K562 (cell line): ENCODE results near the gene PPFIBP2. TPM values are rescaled to one million over a fixed set of nuclear protein-coding genes. Genes with fewer than 3 reads are reported as not detected.

ENCODE experiments used
- ATAC-seq: fragments of 200-7000 bp; cut with Tn5 transposase; 3 replicates; pipeline ENCODE4 v1.9.1; 2020; ENCODE audit warnings: moderate library complexity
- BruUV-seq: library from RNA; stranded (reverse); fragments of 400-500 nt; replicated peaks from 2 replicates; lab custom pipeline; 2021; lab: Mats Ljungman, UMichigan
- CTCF ChIA-PET: fragments of 300-600 bp; formaldehyde crosslinking; extraction: SDS; loops from one replicate; lab custom pipeline; 2021; ENCODE audit warnings: low intra/inter-chr PET ratio; lab: Yijun Ruan, JAX
- POLR2A ChIA-PET: fragments of 300-600, 350-650 bp; sonication (Branson Sonifier 250); formaldehyde crosslinking; extraction: SDS; loops from one replicate; lab custom pipeline; 2021; ENCODE audit warnings: antibody characterized with exemption, inconsistent platforms; lab: Yijun Ruan, JAX
- DNase-seq, 4 experiments: peaks; one replicate each; pipeline versions ENCODE4 v3.0.0 to v3.0.0-alpha.2; 2011 to 2018; ENCODE audit warnings: low spot score in 3 of 4, mixed read lengths in 3 of 4; ENCODE audit errors: extremely low read depth in 1 of 4
- FAIRE-seq: peaks from 2 replicates; lab custom pipeline; 2011; peaks lifted over from hg19 to GRCh38; lab: Jason Lieb, UNC
- H2AFZ ChIP-seq: 2 replicates; pipeline ENCODE4 v1.6.0; 2011; ENCODE audit warnings: low read depth, low read length, control low read depth, inconsistent platforms
- H3K27ac ChIP-seq: fragments of 200-600 bp; 3 replicates; pipeline ENCODE4 v1.8.0; 2011; ENCODE audit warnings: low read depth, mild to moderate bottlenecking, control low read depth, inconsistent platforms, low read length, moderate library complexity, mixed read lengths; ENCODE audit errors: extremely low read depth
- H3K27me3 ChIP-seq, 2 experiments: fragments of 300-600 bp in 1 of 2; 2 replicates in 1 of 2; 3 replicates in 1 of 2; pipeline versions ENCODE4 v1.6.0 to v1.8.0; 2011; ENCODE audit warnings: inconsistent platforms in 2 of 2, low read length in 2 of 2, mild to moderate bottlenecking in 1 of 2, mixed read lengths in 1 of 2, moderate library complexity in 1 of 2; ENCODE audit not compliant: control insufficient read depth in 2 of 2, insufficient read depth in 2 of 2
- H3K36me3 ChIP-seq: fragments of 300-600 bp; 3 replicates; pipeline ENCODE4 v1.8.0; 2011; ENCODE audit warnings: mild to moderate bottlenecking, low read length, inconsistent platforms; ENCODE audit not compliant: control insufficient read depth, insufficient read depth
- H3K4me1 ChIP-seq, 2 experiments: fragments of 200-600 bp in 1 of 2; replicated peaks in 1 of 2; 2 replicates in 1 of 2; 3 replicates in 1 of 2; pipeline versions ENCODE4 v1.5.1 to v1.8.0; 2011; ENCODE audit warnings: inconsistent platforms in 2 of 2, low read length in 2 of 2, mild to moderate bottlenecking in 1 of 2, mixed read lengths in 1 of 2, moderate library complexity in 1 of 2; ENCODE audit not compliant: control insufficient read depth in 2 of 2, insufficient read depth in 2 of 2
- H3K4me2 ChIP-seq: 2 replicates; pipeline ENCODE4 v1.6.1; 2011; ENCODE audit warnings: low read length, control low read depth, inconsistent platforms, mixed read lengths; ENCODE audit not compliant: insufficient read depth
- H3K4me3 ChIP-seq: fragments of 200-600 bp; sonication (generic), shearing (Covaris generic); 2 replicates; pipeline ENCODE4 v1.5.1; 2016; ENCODE audit warnings: control low read depth, inconsistent platforms
- H3K79me2 ChIP-seq: fragments of 200-600 bp; 3 replicates; pipeline ENCODE4 v1.8.0; 2011; ENCODE audit warnings: low read length, inconsistent platforms; ENCODE audit not compliant: control insufficient read depth, insufficient read depth
- H3K9ac ChIP-seq, 2 experiments: 2 replicates each; pipeline versions ENCODE4 v1.6.0 to v1.6.1; 2011; ENCODE audit warnings: low read depth in 2 of 2, low read length in 2 of 2, control low read depth in 1 of 2, inconsistent platforms in 1 of 2, mild to moderate bottlenecking in 1 of 2, mixed read lengths in 1 of 2; ENCODE audit not compliant: insufficient read depth in 1 of 2
- H3K9me1 ChIP-seq: one replicate; pipeline ENCODE4 v1.6.0; 2011; ENCODE audit warnings: inconsistent platforms, mild to moderate bottlenecking, low read length, moderate library complexity; ENCODE audit not compliant: control insufficient read depth, insufficient read depth
- H3K9me3 ChIP-seq: replicated peaks from 2 replicates; pipeline ENCODE4 v1.5.1; 2011; ENCODE audit warnings: low read depth, low read length, inconsistent platforms; ENCODE audit not compliant: control insufficient read depth, insufficient read depth
- H4K20me1 ChIP-seq: replicated peaks from 2 replicates; pipeline ENCODE4 v1.6.1; 2011; ENCODE audit warnings: low read length, inconsistent platforms, mixed read lengths; ENCODE audit not compliant: control insufficient read depth, insufficient read depth
- CEBPB ChIP-seq: fragments of 450-650 bp; IDR thresholded peaks from 2 replicates; pipeline ENCODE4 v1.6.1; 2016; ENCODE audit warnings: missing genetic modification characterization, missing compliant biosample characterization
- KLF16 ChIP-seq: IDR thresholded peaks from 2 replicates; pipeline ENCODE4 v1.6.1; 2016; ENCODE audit warnings: antibody characterized with exemption
- MCM2 ChIP-seq: fragments of 450-650 bp; IDR thresholded peaks from 2 replicates; pipeline ENCODE4 v1.6.1; 2017; ENCODE audit warnings: low read depth, mild to moderate bottlenecking
- PHB2 ChIP-seq: fragments of 450-650 bp; IDR thresholded peaks from 2 replicates; pipeline ENCODE4 v1.6.1; 2017; ENCODE audit warnings: low read depth
- POLR2AphosphoS5 ChIP-seq: IDR thresholded peaks from 2 replicates; pipeline ENCODE4 v1.6.1; 2011; ENCODE audit warnings: mild to moderate bottlenecking, low read depth, low read length, moderate library complexity; ENCODE audit not compliant: control insufficient read depth, insufficient read depth
- POLR3G ChIP-seq: IDR thresholded peaks from 2 replicates; pipeline ENCODE4 v1.6.1; 2011; ENCODE audit not compliant: insufficient read length, insufficient replicate concordance; ENCODE audit errors: extremely low read depth
- THRAP3 ChIP-seq: fragments of 450-650 bp; IDR thresholded peaks from 2 replicates; pipeline ENCODE4 v1.6.1; 2016; ENCODE audit warnings: mild to moderate bottlenecking, inconsistent platforms, borderline replicate concordance
- ZNF217 ChIP-seq: sonication (generic); formaldehyde crosslinking; IDR thresholded peaks from 2 replicates; pipeline ENCODE4 v1.8.0; 2022; ENCODE audit warnings: mild to moderate bottlenecking, missing genetic modification reagents
- ZSCAN29 ChIP-seq: fragments of 450-650 bp; IDR thresholded peaks from 2 replicates; pipeline ENCODE4 v1.6.1; 2017
- WGBS: fragments of 100-300 bp; shearing (Covaris generic); methylation state at CpG from one replicate; pipeline ENCODE4 v1.1.6; 2016; ENCODE audit warnings: low coverage, mixed read lengths; ENCODE audit not compliant: insufficient coverage; ENCODE audit errors: missing lambda C conversion rate; 5-methylcytosine and 5-hydroxymethylcytosine counted together
- in situ Hi-C: fragments of 300-500 bp; cut with MboI; formaldehyde crosslinking; loops from 4 replicates; pipeline ENCODE4 v1.15.0; 2018; ENCODE audit warnings: inconsistent platforms, mixed read lengths
- intact Hi-C: fragments of 100-400 bp; cut with micrococcal nuclease; formaldehyde crosslinking; loops from 2 replicates; pipeline ENCODE4 v1.14.2; 2022
- polyA plus RNA-seq, 8 experiments: library from polyadenylated mRNA; depleted of rRNA in 4 of 8; stranded (reverse) in 5 of 8; unstranded in 3 of 8; fragments of >200 nt; fragmentation: Nextera tagmentation in 2 of 8; fragmentation: Illumina TruSeq in 1 of 8; extraction: Ambion mirVana in 2 of 8; extraction: Trizol in 1 of 8; gene quantifications; 2 replicates each; pipeline versions ENCODE4 v1.2.1 to v1.2.3, GENCODE V29; 2011 to 2014; ENCODE audit warnings: inconsistent platforms in 1 of 8, missing spikeins in 1 of 8
- total RNA-seq, 7 experiments: library from RNA; depleted of rRNA in 6 of 7; stranded (reverse); fragments of >200 nt in 6 of 7; fragmentation: Illumina TruSeq in 2 of 7; extraction: Trizol in 2 of 7; gene quantifications; 2 replicates each; pipeline versions ENCODE4 v1.2.1 to v1.2.3, GENCODE V29; 2011 to 2021; ENCODE audit warnings: low replicate concordance in 1 of 7
- TF ChIP-seq, protein P1 (sequence below): sonication (generic); formaldehyde crosslinking; IDR thresholded peaks from 2 replicates; pipeline ENCODE4 v1.8.0; 2023; ENCODE audit warnings: mild to moderate bottlenecking, missing genetic modification reagents
- TF ChIP-seq, protein P2 (sequence below): sonication (generic); formaldehyde crosslinking; IDR thresholded peaks from 2 replicates; pipeline ENCODE4 v1.5.0; 2020; ENCODE audit warnings: missing genetic modification reagents
- TF ChIP-seq, protein P3 (sequence below): fragments of 250-450 bp; sonication (Bioruptor Pico); IDR thresholded peaks from 2 replicates; pipeline ENCODE4 v1.5.0; 2021
- TF ChIP-seq, protein P4 (sequence below): fragments of 250-450 bp; sonication (Bioruptor Pico); IDR thresholded peaks from 2 replicates; pipeline ENCODE4 v1.5.1; 2021; ENCODE audit warnings: mild to moderate bottlenecking

PPFIBP2 gene
- total and polyA plus RNA-seq, 9 of the 15 experiments (the other 6 are each of a cell fraction or from before 2014, with no cell fraction given): 0.18 to 3.4 (median 1.2) TPM

DNA sequence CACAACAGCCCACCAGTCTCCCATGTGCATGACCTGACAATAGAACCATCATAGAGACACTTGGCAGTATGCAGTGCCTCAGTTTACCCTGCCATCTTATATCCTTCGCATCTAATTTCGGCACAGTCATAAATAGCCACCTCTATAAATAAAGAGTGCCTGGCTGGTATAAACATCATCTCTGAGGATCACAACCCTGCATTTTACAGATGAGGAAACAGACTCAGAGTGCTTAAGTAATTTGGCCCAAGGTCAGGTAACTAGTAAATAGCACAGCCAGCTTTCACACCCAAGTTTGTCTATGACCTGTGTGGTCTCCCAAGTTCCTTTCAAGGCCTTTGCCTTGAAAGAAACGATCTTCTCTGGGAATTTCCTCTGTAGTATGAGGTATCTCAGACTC, 114.9 kb downstream of the PPFIBP2 start:
- in situ Hi-C loops (no loop called here), intact Hi-C loops (no loop called here)
- no peak overlapping the region for H3K9ac ChIP-seq
- WGBS: 0% methylated on average over 3 of the region's 3 CpGs
- ChIA-PET CTCF (no interaction called here), POLR2A (no interaction called here)
- H3K36me3 ChIP-seq: no peaks in the 10 kb centered on the region
- no peaks in the 10 kb centered on the region for H3K9me1 ChIP-seq
- FAIRE-seq: no peak
- no peak for ATAC-seq
- no peak overlapping the region for H2AFZ ChIP-seq
- no peaks in the 10 kb centered on the region for H4K20me1 ChIP-seq
- H3K4me2 ChIP-seq: no peak overlapping the region
- H3K4me3 ChIP-seq: no peak overlapping the region
- TF ChIP-seq, protein P1, sequence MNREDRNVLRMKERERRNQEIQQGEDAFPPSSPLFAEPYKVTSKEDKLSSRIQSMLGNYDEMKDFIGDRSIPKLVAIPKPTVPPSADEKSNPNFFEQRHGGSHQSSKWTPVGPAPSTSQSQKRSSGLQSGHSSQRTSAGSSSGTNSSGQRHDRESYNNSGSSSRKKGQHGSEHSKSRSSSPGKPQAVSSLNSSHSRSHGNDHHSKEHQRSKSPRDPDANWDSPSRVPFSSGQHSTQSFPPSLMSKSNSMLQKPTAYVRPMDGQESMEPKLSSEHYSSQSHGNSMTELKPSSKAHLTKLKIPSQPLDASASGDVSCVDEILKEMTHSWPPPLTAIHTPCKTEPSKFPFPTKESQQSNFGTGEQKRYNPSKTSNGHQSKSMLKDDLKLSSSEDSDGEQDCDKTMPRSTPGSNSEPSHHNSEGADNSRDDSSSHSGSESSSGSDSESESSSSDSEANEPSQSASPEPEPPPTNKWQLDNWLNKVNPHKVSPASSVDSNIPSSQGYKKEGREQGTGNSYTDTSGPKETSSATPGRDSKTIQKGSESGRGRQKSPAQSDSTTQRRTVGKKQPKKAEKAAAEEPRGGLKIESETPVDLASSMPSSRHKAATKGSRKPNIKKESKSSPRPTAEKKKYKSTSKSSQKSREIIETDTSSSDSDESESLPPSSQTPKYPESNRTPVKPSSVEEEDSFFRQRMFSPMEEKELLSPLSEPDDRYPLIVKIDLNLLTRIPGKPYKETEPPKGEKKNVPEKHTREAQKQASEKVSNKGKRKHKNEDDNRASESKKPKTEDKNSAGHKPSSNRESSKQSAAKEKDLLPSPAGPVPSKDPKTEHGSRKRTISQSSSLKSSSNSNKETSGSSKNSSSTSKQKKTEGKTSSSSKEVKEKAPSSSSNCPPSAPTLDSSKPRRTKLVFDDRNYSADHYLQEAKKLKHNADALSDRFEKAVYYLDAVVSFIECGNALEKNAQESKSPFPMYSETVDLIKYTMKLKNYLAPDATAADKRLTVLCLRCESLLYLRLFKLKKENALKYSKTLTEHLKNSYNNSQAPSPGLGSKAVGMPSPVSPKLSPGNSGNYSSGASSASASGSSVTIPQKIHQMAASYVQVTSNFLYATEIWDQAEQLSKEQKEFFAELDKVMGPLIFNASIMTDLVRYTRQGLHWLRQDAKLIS (CRISPR knock-in tag): no peak
- TF ChIP-seq ZSCAN29 (no peak), ZNF217 (CRISPR knock-in tag) (no peak), POLR2AphosphoS5 (no peak), CEBPB (no peak), MCM2 (no peak), KLF16 (no peak), THRAP3 (no peak), PHB2 (no peak), POLR3G (no peak)
- TF ChIP-seq, protein P2, sequence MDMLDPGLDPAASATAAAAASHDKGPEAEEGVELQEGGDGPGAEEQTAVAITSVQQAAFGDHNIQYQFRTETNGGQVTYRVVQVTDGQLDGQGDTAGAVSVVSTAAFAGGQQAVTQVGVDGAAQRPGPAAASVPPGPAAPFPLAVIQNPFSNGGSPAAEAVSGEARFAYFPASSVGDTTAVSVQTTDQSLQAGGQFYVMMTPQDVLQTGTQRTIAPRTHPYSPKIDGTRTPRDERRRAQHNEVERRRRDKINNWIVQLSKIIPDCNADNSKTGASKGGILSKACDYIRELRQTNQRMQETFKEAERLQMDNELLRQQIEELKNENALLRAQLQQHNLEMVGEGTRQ (CRISPR knock-in tag): no peak
- TF ChIP-seq, protein P3, sequence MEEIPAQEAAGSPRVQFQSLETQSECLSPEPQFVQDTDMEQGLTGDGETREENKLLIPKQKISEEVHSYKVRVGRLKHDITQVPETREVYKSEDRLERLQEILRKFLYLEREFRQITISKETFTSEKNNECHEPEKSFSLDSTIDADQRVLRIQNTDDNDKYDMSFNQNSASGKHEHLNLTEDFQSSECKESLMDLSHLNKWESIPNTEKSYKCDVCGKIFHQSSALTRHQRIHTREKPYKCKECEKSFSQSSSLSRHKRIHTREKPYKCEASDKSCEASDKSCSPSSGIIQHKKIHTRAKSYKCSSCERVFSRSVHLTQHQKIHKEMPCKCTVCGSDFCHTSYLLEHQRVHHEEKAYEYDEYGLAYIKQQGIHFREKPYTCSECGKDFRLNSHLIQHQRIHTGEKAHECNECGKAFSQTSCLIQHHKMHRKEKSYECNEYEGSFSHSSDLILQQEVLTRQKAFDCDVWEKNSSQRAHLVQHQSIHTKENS (CRISPR knock-in tag): no peak
- TF ChIP-seq, protein P4, sequence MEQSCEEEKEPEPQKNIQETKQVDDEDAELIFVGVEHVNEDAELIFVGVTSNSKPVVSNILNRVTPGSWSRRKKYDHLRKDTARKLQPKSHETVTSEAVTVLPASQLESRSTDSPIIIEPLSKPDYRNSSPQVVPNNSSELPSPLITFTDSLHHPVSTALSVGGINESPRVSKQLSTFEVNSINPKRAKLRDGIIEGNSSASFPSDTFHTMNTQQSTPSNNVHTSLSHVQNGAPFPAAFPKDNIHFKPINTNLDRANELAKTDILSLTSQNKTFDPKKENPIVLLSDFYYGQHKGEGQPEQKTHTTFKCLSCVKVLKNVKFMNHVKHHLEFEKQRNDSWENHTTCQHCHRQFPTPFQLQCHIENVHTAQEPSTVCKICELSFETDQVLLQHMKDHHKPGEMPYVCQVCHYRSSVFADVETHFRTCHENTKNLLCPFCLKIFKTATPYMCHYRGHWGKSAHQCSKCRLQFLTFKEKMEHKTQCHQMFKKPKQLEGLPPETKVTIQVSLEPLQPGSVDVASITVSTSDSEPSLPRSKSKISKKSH: no peak
- DNase-seq: no peak
- no peaks in the 10 kb centered on the region for H3K79me2 ChIP-seq
- BruUV-seq: no TSS peak
- H3K4me1 ChIP-seq: no peaks in the 10 kb centered on the region
- peaks cover 2 to 10% of the 10 kb centered on the region in 2 experiments; a peak in 2 of 5 replicates for H3K27me3 ChIP-seq
- no peaks in the 10 kb centered on the region for H3K9me3 ChIP-seq
- H3K27ac ChIP-seq: no peak overlapping the region
